ENCODE measurements around the gene C19orf25. TPM values are rescaled to one million over a fixed set of nuclear protein-coding genes. Genes with fewer than 3 reads are reported as not detected.
A peak's percentile ranks its signal among the peaks of the same experiment; 100 is the strongest.

The C19orf25 gene
- total RNA-seq, 2 donors from 2014 or later, result 19.1 to 22.3 TPM

DNA sequence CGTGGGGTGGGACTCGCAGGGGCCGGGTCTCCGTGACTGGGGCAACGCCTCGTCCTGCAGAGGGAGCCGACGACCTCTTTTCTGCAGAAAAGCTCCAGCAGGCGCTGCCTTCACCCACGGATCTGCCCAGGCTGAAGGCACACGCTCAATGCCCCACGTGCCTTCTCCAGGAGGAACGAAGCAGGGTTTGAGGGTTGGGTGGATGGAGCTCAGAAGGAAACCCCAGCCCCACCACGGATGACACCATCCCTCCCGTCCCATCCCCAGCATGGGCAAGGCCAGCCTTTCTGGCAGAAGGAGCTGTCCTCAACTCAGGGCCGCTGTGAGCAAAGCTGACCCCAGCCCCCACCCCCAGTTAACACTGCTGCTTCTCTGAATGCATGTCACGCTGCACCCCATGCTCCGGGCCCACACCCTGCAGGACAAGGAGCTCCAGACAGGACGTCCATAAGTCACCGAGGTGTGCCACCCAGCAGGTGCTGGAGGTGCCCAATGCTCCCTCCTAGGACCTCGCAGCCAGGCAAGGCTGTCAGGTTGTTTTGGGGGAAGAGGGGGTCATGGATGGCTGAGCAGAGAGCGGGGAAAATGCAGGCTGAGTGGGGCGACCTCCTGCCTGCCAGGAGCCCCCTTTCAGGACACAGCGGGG is 7.4 kb downstream of the C19orf25 start:
- no peaks in the 10 kb centered on the region for H3K9me3 ChIP-seq
- H3K4me3 ChIP-seq, result peak overlapping the region in 1 of 2 donors; percentile 56
- peaks cover 23 to 48% of the 10 kb centered on the region in 2 donors for H3K27me3 ChIP-seq
- no peaks in the 10 kb centered on the region for H3K36me3 ChIP-seq
- peak in 1 of 2 donors; percentile 17 for TF ChIP-seq CTCF (IDR thresholded peaks at IDR 0.05)
- no peak overlapping the region for H3K27ac ChIP-seq
- DNase-seq (ENCODE audit: low spot score), result no peak
- H3K4me1 ChIP-seq, result peaks cover 0 to 63% of the 10 kb centered on the region in 2 donors

DNA sequence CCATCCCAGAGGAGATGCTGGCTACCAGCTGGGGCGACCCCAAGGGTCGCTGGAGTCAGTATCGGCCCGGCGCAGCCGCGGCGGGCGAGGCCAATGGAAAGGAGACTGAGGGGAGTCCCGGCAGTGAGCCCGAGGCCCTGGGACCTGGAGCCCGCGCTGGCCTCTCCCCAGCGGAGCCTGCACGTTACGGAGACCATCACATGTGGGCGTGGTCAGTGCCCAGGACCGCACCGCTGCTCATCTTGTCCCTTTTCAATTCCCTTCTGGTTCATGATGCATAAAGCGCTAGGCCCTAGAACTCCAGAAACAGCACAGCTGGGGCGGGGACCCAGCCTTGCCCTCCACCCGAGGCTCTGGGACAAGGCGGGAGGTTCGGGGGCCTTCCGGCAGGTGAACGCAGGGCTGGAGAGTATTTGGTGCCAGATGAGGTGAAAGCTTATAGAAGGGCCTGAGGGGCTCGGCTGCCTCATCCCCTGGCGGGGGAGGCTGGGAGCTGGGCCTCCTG is 8.0 kb downstream of the C19orf25 start:
- no peak for DNase-seq (ENCODE audit: low spot score)
- no peak for TF ChIP-seq CTCF (IDR thresholded peaks at IDR 0.05)
- Histone ChIP-seq H3K4me1 (peaks cover 0 to 69% of the 10 kb centered on the region in 2 donors), H3K9me3 (no peaks in the 10 kb centered on the region), H3K27ac (no peak overlapping the region), H3K4me3 (peak overlapping the region; percentile 26 to 56), H3K27me3 (peaks cover 28 to 52% of the 10 kb centered on the region in 2 donors), H3K36me3 (no peaks in the 10 kb centered on the region)

DNA sequence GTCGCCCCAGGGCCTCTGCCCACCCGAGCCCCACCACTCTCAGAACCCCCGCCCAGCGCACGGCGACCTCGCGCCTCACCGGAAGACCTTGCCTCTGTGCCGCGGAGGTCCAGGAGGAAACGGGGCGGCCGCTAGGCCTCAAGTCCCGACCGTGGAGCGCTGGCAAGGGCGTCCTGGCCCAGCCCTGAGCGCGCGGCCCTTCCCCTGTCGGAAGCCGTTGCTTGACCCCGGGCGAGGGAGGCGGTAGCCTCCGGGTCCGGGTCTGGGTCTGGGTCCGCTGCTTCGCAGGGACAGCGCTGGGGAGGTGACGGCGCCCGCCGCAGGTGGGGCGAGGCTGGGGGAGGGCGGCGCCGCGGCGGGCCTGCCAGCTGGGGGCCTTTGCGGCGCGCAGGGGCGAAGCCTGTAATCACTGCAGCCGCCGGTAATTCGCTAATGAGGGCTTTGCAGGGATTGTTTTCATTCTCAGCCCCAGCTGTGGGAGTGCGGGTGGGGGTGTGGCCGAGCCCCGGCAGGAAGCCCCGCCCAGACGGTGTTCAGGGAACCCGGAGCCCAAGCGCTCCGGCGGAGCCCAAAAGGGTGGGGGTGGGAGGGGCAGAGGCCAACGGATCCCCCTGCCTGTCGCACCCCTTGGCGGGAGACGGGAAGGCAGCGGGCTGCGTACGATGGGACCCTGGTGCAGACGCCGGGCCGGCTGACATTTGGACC is 8.6 kb downstream of the C19orf25 start:
- Histone ChIP-seq H3K9me3 (no peaks in the 10 kb centered on the region), H3K4me3 (peak overlapping the region; percentile 26 to 56), H3K27me3 (peaks cover 28 to 56% of the 10 kb centered on the region in 2 donors), H3K27ac (no peak overlapping the region), H3K4me1 (peaks cover 0 to 75% of the 10 kb centered on the region in 2 donors), H3K36me3 (no peaks in the 10 kb centered on the region)
- no peak for DNase-seq (ENCODE audit: low spot score)
- TF ChIP-seq CTCF (IDR thresholded peaks at IDR 0.05), result no peak

DNA sequence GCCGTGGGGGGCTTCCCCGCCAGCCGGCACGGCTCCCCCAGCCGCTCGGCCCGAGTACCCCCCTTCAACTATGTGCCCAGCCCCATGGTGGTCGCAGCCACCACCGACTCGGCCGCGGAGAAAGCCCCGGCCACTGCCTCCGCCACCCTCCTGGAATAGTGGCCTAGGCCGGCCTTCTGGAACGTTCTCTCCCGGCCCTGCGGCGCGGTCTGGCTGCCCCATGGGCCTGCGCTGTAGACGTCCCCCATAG is 9.0 kb downstream of the C19orf25 start:
- Histone ChIP-seq H3K27ac (no peak overlapping the region), H3K4me1 (peaks cover 0 to 79% of the 10 kb centered on the region in 2 donors), H3K36me3 (no peaks in the 10 kb centered on the region), H3K27me3 (peaks cover 28 to 56% of the 10 kb centered on the region in 2 donors), H3K9me3 (no peaks in the 10 kb centered on the region), H3K4me3 (peak overlapping the region; percentile 26 to 56)
- TF ChIP-seq CTCF (IDR thresholded peaks at IDR 0.05), result no peak
- no peak for DNase-seq (ENCODE audit: low spot score)

DNA sequence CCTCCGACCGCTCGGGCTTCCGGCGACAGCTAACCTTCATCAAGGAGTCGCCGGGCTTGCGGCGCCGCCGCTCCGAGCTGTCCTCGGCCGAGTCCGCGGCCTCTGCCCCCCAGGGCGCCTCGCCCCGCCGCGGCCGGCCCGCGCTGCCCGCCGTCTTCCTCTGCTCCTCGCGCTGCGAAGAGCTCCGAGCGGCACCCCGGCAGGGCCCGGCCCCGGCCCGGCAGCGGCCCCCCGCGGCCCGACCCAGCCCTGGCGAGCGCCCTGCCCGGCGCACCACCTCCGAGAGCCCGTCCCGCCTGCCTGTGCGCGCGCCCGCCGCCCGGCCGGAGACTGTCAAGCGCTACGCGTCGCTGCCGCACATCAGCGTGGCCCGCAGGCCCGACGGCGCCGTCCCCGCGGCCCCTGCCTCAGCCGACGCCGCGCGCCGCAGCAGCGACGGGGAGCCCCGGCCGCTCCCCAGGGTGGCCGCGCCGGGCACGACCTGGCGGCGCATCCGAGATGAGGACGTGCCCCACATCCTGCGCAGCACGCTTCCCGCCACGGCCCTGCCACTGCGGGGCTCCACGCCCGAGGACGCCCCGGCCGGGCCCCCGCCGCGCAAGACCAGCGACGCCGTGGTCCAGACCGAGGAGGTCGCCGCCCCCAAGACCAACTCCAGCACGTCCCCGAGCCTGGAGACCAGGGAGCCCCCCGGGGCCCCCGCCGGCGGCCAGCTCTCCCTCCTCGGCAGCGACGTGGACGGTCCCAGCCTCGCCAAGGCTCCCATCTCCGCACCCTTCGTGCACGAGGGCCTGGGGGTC is 9.6 kb downstream of the C19orf25 start:
- peaks cover 28 to 56% of the 10 kb centered on the region in 2 donors for H3K27me3 ChIP-seq
- no peak for TF ChIP-seq CTCF (IDR thresholded peaks at IDR 0.05)
- peak overlapping the region; percentile 26 to 56 for H3K4me3 ChIP-seq
- no peak for DNase-seq (ENCODE audit: low spot score)
- H3K27ac ChIP-seq, result no peak overlapping the region
- H3K9me3 ChIP-seq, result no peaks in the 10 kb centered on the region
- H3K4me1 ChIP-seq, result peaks cover 0 to 79% of the 10 kb centered on the region in 2 donors
- no peaks in the 10 kb centered on the region for H3K36me3 ChIP-seq
